Stimulated activated CD4-positive, alpha-beta T cell treated with anti-CD3 and anti-CD28 coated beads, TNF-alpha, amount 100 ng/mL, for 4 hours (primary cell): Measurements from ENCODE around the gene BCDIN3D.

Source experiments
- DNase-seq, 3 experiments: peaks; one replicate each; pipeline ENCODE4 v3.0.0-alpha.2; 2020; ENCODE audit warnings: low read depth in 3 of 3

Gene BCDIN3D

GRCh38 chr12:49821373-49822287, 21.3 kb downstream of the BCDIN3D start:
- DNase-seq, result no peak

GRCh38 chr12:49819786-49820185, 23.1 kb downstream of the BCDIN3D start:
- no peak for DNase-seq

GRCh38 chr12:49818241-49818895, 24.5 kb downstream of the BCDIN3D start:
- DNase-seq, result no peak

- DNase-seq, result no peak
Observed at GRCh38 chr12:49813131-49813530, 29.8 kb downstream of the BCDIN3D start.

- no peak for DNase-seq
Observed at GRCh38 chr12:49811961-49812401, 30.9 kb downstream of the BCDIN3D start.

- no peak for DNase-seq
Observed at GRCh38 chr12:49811136-49811535, 31.8 kb downstream of the BCDIN3D start.

GRCh38 chr12:49809906-49810389, 33.0 kb downstream of the BCDIN3D start:
- no peak for DNase-seq

- DNase-seq, result no peak
Observed at GRCh38 chr12:49809381-49809905, 33.5 kb downstream of the BCDIN3D start.

- no peak for DNase-seq
Observed at GRCh38 chr12:49808686-49809380, 34.1 kb downstream of the BCDIN3D start.

GRCh38 chr12:49807991-49808580, 34.8 kb downstream of the BCDIN3D start:
- DNase-seq, result no peak

- no peak for DNase-seq
Observed at GRCh38 chr12:49806877-49807276, 36.0 kb downstream of the BCDIN3D start.

- DNase-seq, result no peak
Observed at GRCh38 chr12:49806321-49806813, 36.5 kb downstream of the BCDIN3D start.

- no peak for DNase-seq
Observed at GRCh38 chr12:49805409-49805808, 37.5 kb downstream of the BCDIN3D start.

- DNase-seq, result no peak
Observed at GRCh38 chr12:49804821-49805220, 38.1 kb downstream of the BCDIN3D start.

- no peak for DNase-seq
Observed at GRCh38 chr12:49803693-49804450, 39.0 kb downstream of the BCDIN3D start.

GRCh38 chr12:49801141-49802063, 41.5 kb downstream of the BCDIN3D start:
- no peak for DNase-seq

- no peak for DNase-seq
Observed at GRCh38 chr12:49800421-49801140, 42.3 kb downstream of the BCDIN3D start.

GRCh38 chr12:49798934-49799333, 44.0 kb downstream of the BCDIN3D start:
- no peak for DNase-seq

- DNase-seq, result no peak
Observed at GRCh38 chr12:49798248-49798647, 44.7 kb downstream of the BCDIN3D start.
